A549 (cell line): ENCODE results near the gene MMP24. TPM values are rescaled to one million over a fixed set of nuclear protein-coding genes. Genes with fewer than 3 reads are reported as not detected.
A peak's percentile ranks its signal among the peaks of the same experiment; 100 is the strongest.

Source experiments
- ATAC-seq, 2 experiments: fragments of 200-7000 bp in 1 of 2; fragments of >200 bp in 1 of 2; cut with Nextera tagmentation in 1 of 2; cut with Tn5 transposase in 1 of 2; 3 replicates each; pipeline versions ENCODE4 v1.8.0 to v1.9.1; 2018 to 2020; ENCODE audit warnings: mild to moderate bottlenecking in 1 of 2, moderate library complexity in 1 of 2
- CTCF ChIA-PET: fragments of 300-600 bp; sonication (Branson Sonifier 250); formaldehyde crosslinking; extraction: SDS; loops from one replicate; lab custom pipeline; 2021; ENCODE audit warnings: antibody characterized with exemption, inconsistent platforms; lab: Yijun Ruan, JAX
- POLR2A ChIA-PET: fragments of 350-600 bp; formaldehyde crosslinking; extraction: SDS; loops from one replicate; lab custom pipeline; 2021; ENCODE audit warnings: antibody characterized with exemption, inconsistent platforms; lab: Yijun Ruan, JAX
- DNase-seq, 2 experiments: peaks; one replicate each; pipeline versions ENCODE4 v3.0.0 to v3.0.0-alpha.2; 2011 to 2016; ENCODE audit warnings: low read depth in 1 of 2, low spot score in 1 of 2
- FAIRE-seq: peaks from 2 replicates; lab custom pipeline; 2011; peaks lifted over from hg19 to GRCh38; lab: Jason Lieb, UNC
- H3K27ac ChIP-seq, 2 experiments: fragments of >200 bp; sonication (Bioruptor Twin); formaldehyde crosslinking; 3 replicates each; pipeline ENCODE4 v1.5.1; 2016 to 2017
- H3K4me1 ChIP-seq: fragments of >200 bp; sonication (Bioruptor Twin); formaldehyde crosslinking; 3 replicates; pipeline ENCODE4 v1.6.1; 2016
- H3K4me2 ChIP-seq: fragments of >200 bp; sonication (Bioruptor Twin); formaldehyde crosslinking; 3 replicates; pipeline ENCODE4 v1.6.1; 2016
- H3K4me3 ChIP-seq: fragments of >200 bp; sonication (Bioruptor Twin); formaldehyde crosslinking; 3 replicates; pipeline ENCODE4 v1.5.1; 2016
- H3K9me3 ChIP-seq: fragments of >200 bp; sonication (Bioruptor Twin); formaldehyde crosslinking; 3 replicates; pipeline ENCODE4 v1.6.1; 2016
- BCL3 ChIP-seq: fragments of >200 bp; sonication (Bioruptor Twin); formaldehyde crosslinking; IDR thresholded peaks from 3 replicates; pipeline ENCODE4 v1.6.1; 2016
- BHLHE40 ChIP-seq: IDR thresholded peaks from 2 replicates; pipeline ENCODE4 v1.6.1; 2012; ENCODE audit warnings: low read depth, low read length, inconsistent platforms
- CBX2 ChIP-seq: fragments of 200-600 bp; sonication (generic); IDR thresholded peaks from 2 replicates; pipeline ENCODE4 v1.6.1; 2016; ENCODE audit warnings: low read depth, mild to moderate bottlenecking, borderline replicate concordance
- CBX8 ChIP-seq: fragments of 200-600 bp; sonication (generic); IDR thresholded peaks from 2 replicates; pipeline ENCODE4 v1.6.1; 2016
- CEBPB ChIP-seq, 2 experiments: fragments of >200 bp in 1 of 2; sonication (Bioruptor Twin) in 1 of 2; formaldehyde crosslinking in 1 of 2; IDR thresholded peaks; 2 replicates each; pipeline ENCODE4 v1.6.1; 2012 to 2016
- CHD2 ChIP-seq: fragments of 150-350 bp; IDR thresholded peaks from 2 replicates; pipeline ENCODE4 v1.6.1; 2014; ENCODE audit warnings: low read length; ENCODE audit not compliant: partially characterized antibody
- CTCF ChIP-seq: fragments of >200 bp; sonication (Bioruptor Twin); formaldehyde crosslinking; IDR thresholded peaks from 3 replicates; pipeline ENCODE4 v1.5.1; 2016
- E2F6 ChIP-seq: IDR thresholded peaks from 2 replicates; pipeline ENCODE4 v1.6.1; 2012; ENCODE audit warnings: low read depth, borderline replicate concordance
- EP300 ChIP-seq, 2 experiments: fragments of >200 bp; sonication (Bioruptor Twin); formaldehyde crosslinking; IDR thresholded peaks; 2 replicates in 1 of 2; 3 replicates in 1 of 2; pipeline ENCODE4 v1.6.1; 2016 to 2017
- FOSL2 ChIP-seq, 2 experiments: fragments of 450-650 bp in 1 of 2; fragments of >200 bp in 1 of 2; sonication (Bioruptor Twin) in 1 of 2; formaldehyde crosslinking; IDR thresholded peaks; 2 replicates each; pipeline versions ENCODE4 v1.5.0 to v1.6.1; 2016 to 2020; ENCODE audit warnings: mild to moderate bottlenecking in 1 of 2, moderate library complexity in 1 of 2
- FOXS1 ChIP-seq: fragments of 250-450 bp; sonication (Bioruptor Pico); IDR thresholded peaks from 2 replicates; pipeline ENCODE4 v1.5.0; 2020; ENCODE audit warnings: mild to moderate bottlenecking, moderate library complexity
- GATA3 ChIP-seq: IDR thresholded peaks from 2 replicates; pipeline ENCODE4 v1.6.1; 2012; ENCODE audit warnings: borderline replicate concordance
- HDAC2 ChIP-seq: fragments of 200-600 bp; sonication (generic); IDR thresholded peaks from 2 replicates; pipeline ENCODE4 v1.6.1; 2016
- HES2 ChIP-seq: fragments of >200 bp; sonication (Bioruptor Twin); formaldehyde crosslinking; IDR thresholded peaks from 2 replicates; pipeline ENCODE4 v1.6.1; 2016
- HOXA7 ChIP-seq: fragments of 250-450 bp; sonication (Bioruptor Pico); IDR thresholded peaks from 2 replicates; pipeline ENCODE4 v1.5.0; 2020; ENCODE audit warnings: mild to moderate bottlenecking, moderate library complexity
- HOXB13 ChIP-seq: fragments of 250-450 bp; sonication (Bioruptor Pico); IDR thresholded peaks from 2 replicates; pipeline ENCODE4 v1.5.0; 2020; ENCODE audit warnings: low read depth, mild to moderate bottlenecking, moderate library complexity
- JUN ChIP-seq, 2 experiments: fragments of >200 bp; sonication (Bioruptor Twin); formaldehyde crosslinking; IDR thresholded peaks; 2 replicates in 1 of 2; 3 replicates in 1 of 2; pipeline ENCODE4 v1.6.1; 2016 to 2017
- JUNB ChIP-seq: fragments of >200 bp; sonication (Bioruptor Twin); formaldehyde crosslinking; IDR thresholded peaks from 2 replicates; pipeline ENCODE4 v1.6.1; 2016
- KDM5A ChIP-seq: fragments of 200-600 bp; sonication (generic); IDR thresholded peaks from 2 replicates; pipeline ENCODE4 v1.6.1; 2016; ENCODE audit warnings: antibody characterized with exemption, mild to moderate bottlenecking
- MAX ChIP-seq: IDR thresholded peaks from 2 replicates; pipeline ENCODE4 v1.6.1; 2012
- MYC ChIP-seq: IDR thresholded peaks from 2 replicates; pipeline ENCODE4 v1.6.1; 2012; ENCODE audit warnings: mild to moderate bottlenecking, inconsistent platforms, low read length, improper control_type of control experiment, borderline replicate concordance
- PBX3 ChIP-seq: IDR thresholded peaks from 2 replicates; pipeline ENCODE4 v1.6.1; 2012
- RAD21 ChIP-seq, 2 experiments: fragments of >200 bp in 1 of 2; sonication (Bioruptor Twin) in 1 of 2; formaldehyde crosslinking in 1 of 2; IDR thresholded peaks in 1 of 2; conservative IDR thresholded peaks in 1 of 2; 2 replicates in 1 of 2; 3 replicates in 1 of 2; pipeline ENCODE4 v1.6.1; 2012 to 2018; ENCODE audit warnings: inconsistent platforms in 1 of 2
- RCOR1 ChIP-seq: fragments of 150-350 bp; IDR thresholded peaks from 2 replicates; pipeline ENCODE4 v1.6.1; 2014; ENCODE audit warnings: antibody characterized with exemption, low read length, low read depth
- SMC3 ChIP-seq: fragments of >200 bp; sonication (Bioruptor Twin); formaldehyde crosslinking; IDR thresholded peaks from 3 replicates; pipeline ENCODE4 v1.6.1; 2018; ENCODE audit warnings: inconsistent platforms
- USF2 ChIP-seq: fragments of 450-650 bp; IDR thresholded peaks from 2 replicates; pipeline ENCODE4 v1.6.1; 2014; ENCODE audit warnings: antibody characterized with exemption
- ZNF302 ChIP-seq: fragments of 250-450 bp; sonication (Bioruptor Pico); IDR thresholded peaks from 2 replicates; pipeline ENCODE4 v1.9.0; 2021; ENCODE audit warnings: inconsistent platforms, mild to moderate bottlenecking, moderate library complexity
- whole genome bisulfite sequencing: methylation state at CpG from one replicate; pipeline ENCODE4 v1.1.6; 2017; ENCODE audit errors: missing lambda C conversion rate; 5-methylcytosine and 5-hydroxymethylcytosine counted together
- polyA plus RNA-seq, 4 experiments: library from polyadenylated mRNA; depleted of rRNA in 3 of 4; stranded (reverse); fragments of >200 nt; fragmentation: RNase III in 1 of 4; extraction: RNeasy Plus Mini Kit Qiagen cat#74134 plus additional on column Dnase treatment in 1 of 4; gene quantifications; 2 replicates in 3 of 4; 3 replicates in 1 of 4; pipeline ENCODE4 v1.2.3, GENCODE V29; 2011 to 2017

MMP24 gene
- polyA plus RNA-seq, 2 of the 4 experiments (the other 2 are of a cell fraction), result 21.3 to 33.3 TPM

- ATAC-seq (no peak), FAIRE-seq (no peak), DNase-seq (no peak)
- Histone ChIP-seq H3K4me3 (no peak overlapping the region), H3K27ac (peak overlapping the region; percentile 95 to 96), H3K4me1 (peaks cover 78% of the 10 kb centered on the region), H3K4me2 (peak overlapping the region; percentile 63), H3K9me3 (no peaks in the 10 kb centered on the region)
- ChIA-PET POLR2A (interaction anchor here (1.1 to 3.1 kb wide), 2 partner anchors 21 to 150 kb away, joined by 7 to 11 read pairs; partner anchors contain the start of genes CEP250 and EIF6), CTCF (interaction anchor here (0.7 to 14.7 kb wide), 28 partner anchors 9 to 435 kb away, joined by 3 to 267 read pairs (median 14); partner anchors contain the start of genes CEP250, EDEM2, FAM83C and GDF5)
- 87% methylated on average over 6 of the region's 6 CpGs for WGBS
- TF ChIP-seq HES2, result no peak
- TF ChIP-seq GATA3, result no peak
- TF ChIP-seq RCOR1, result no peak
- TF ChIP-seq E2F6, result no peak
- no peak for TF ChIP-seq CBX2
- no peak for TF ChIP-seq CTCF
- TF ChIP-seq HDAC2, result no peak
- no peak for TF ChIP-seq ZNF302 (CRISPR knock-in tag)
- no peak for TF ChIP-seq SMC3
- TF ChIP-seq JUNB, result no peak
- TF ChIP-seq FOXS1, result no peak
- no peak for TF ChIP-seq EP300 (IDR thresholded peaks at IDR 0.05)
- no peak for TF ChIP-seq MAX
- TF ChIP-seq CBX8, result no peak
Measured at GRCh38 chr20:35304956-35305355, 78.5 kb downstream of the MMP24 start.

GRCh38 chr20:35305682-35306556, 79.4 kb downstream of the MMP24 start:
- FAIRE-seq (peak; percentile 51), DNase-seq (peak; percentile 95 to 98), ATAC-seq (peak; percentile 83 to 89)
- Histone ChIP-seq H3K9me3 (no peaks in the 10 kb centered on the region), H3K27ac (peak overlapping the region; percentile 95 to 96), H3K4me1 (peaks cover 82% of the 10 kb centered on the region), H3K4me2 (peak overlapping the region; percentile 63), H3K4me3 (no peak overlapping the region; the same call in 2 of the 3 replicates)
- CTCF ChIA-PET, result interaction anchor here (0.7 to 14.7 kb wide), 23 partner anchors 8 to 470 kb away, joined by 3 to 267 read pairs (median 17); partner anchors contain the start of genes CEP250, FAM83C, GDF5 and MMP24OS
- 24% methylated on average over 12 of the region's 12 CpGs for WGBS
- POLR2A ChIA-PET, result interaction anchor here (0.7 to 3.1 kb wide), 8 partner anchors 9 to 149 kb away, joined by 3 to 11 read pairs (median 4); partner anchors contain the start of genes CEP250, EIF6 and MMP24OS
- TF ChIP-seq HOXB13 (CRISPR knock-in tag) (peak; percentile 52; the same call in 1 of the 2 replicates), PBX3 (peak; percentile 93), KDM5A (no peak), MYC (peak; percentile 11; the same call in 1 of the 2 replicates), JUN (IDR thresholded peaks at IDR 0.05) (peak; percentile 95 to 96), HOXA7 (no peak), BCL3 (peak; percentile 85; the same call in 2 of the 3 replicates), BHLHE40 (no peak), CHD2 (no peak), SMC3 (peak; percentile 36; the same call in 1 of the 3 replicates), USF2 (peak; percentile 71), RAD21 (conservative IDR thresholded peaks at IDR 0.05 in 1 of 2, IDR thresholded peaks at IDR 0.05 in 1 of 2) (peak; percentile 1 to 9; a peak in 1 of 5 replicates), JUNB (peak; percentile 98), E2F6 (peak; percentile 86), FOXS1 (peak; percentile 74; the same call in 1 of the 2 replicates), CEBPB (IDR thresholded peaks at IDR 0.05) (peak in 1 of 2 experiments; percentile 76; a peak in 2 of 4 replicates), FOSL2 (IDR thresholded peaks at IDR 0.05) (peak; percentile 99), FOSL2 (CRISPR knock-in tag; IDR thresholded peaks at IDR 0.05) (peak; percentile 100), HES2 (no peak)
